GM23338 (cell line): ENCODE data around the gene ABR.

Experiments used
- EZH2 ChIP-seq: fragments of 200-600 bp; sonication (generic); IDR thresholded peaks from one replicate; pipeline ENCODE4 v1.8.0; 2017; ENCODE audit warnings: antibody characterized with exemption, mild to moderate bottlenecking, low read depth; ENCODE audit not compliant: unreplicated experiment
- POLR2AphosphoS5 ChIP-seq: IDR thresholded peaks from 2 replicates; pipeline ENCODE4 v1.6.1; 2016; ENCODE audit warnings: antibody characterized with exemption, low read depth
- STAT1 ChIP-seq: IDR thresholded peaks from one replicate; pipeline ENCODE4 v1.6.1; 2016; ENCODE audit warnings: antibody characterized with exemption; ENCODE audit not compliant: unreplicated experiment
- TF ChIP-seq, protein P1 (sequence below), 2 experiments: fragments of 200-600 bp in 1 of 2; sonication (generic) in 1 of 2; conservative IDR thresholded peaks; 2 replicates each; pipeline versions ENCODE4 v1.5.1 to v1.6.1; 2016 to 2017; ENCODE audit warnings: antibody characterized with exemption in 2 of 2, low read depth in 2 of 2, mild to moderate bottlenecking in 2 of 2, moderate library complexity in 1 of 2
- TF ChIP-seq, protein P2 (sequence below): fragments of 250-450 bp; sonication (Bioruptor Pico); IDR thresholded peaks from 2 replicates; pipeline ENCODE4 v1.5.0; 2020; ENCODE audit warnings: mild to moderate bottlenecking, moderate library complexity
- TF ChIP-seq, protein P3 (sequence below): IDR thresholded peaks from one replicate; pipeline ENCODE4 v1.6.1; 2018; ENCODE audit warnings: antibody characterized with exemption; ENCODE audit not compliant: unreplicated experiment

DNA sequence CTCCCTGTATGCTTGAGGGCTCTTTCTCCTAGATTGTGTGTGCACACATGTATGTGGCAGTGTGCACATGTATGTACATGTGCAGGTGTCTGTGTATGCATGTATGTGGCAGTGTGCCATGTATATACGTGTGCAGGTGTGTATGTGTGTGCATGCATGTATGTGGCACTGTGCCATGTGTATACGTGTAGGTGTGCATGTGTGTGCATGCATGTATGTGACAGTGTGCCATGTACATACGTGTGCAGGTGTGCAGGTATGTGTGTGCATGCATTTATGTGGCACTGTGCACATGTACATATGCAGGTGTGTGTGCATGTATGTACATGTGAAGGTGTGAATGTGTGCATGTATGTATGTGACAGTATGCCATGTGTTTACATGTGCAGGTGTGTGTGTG is 46.5 kb upstream of the ABR start:
- no peak for TF ChIP-seq POLR2AphosphoS5
- TF ChIP-seq, protein P1, sequence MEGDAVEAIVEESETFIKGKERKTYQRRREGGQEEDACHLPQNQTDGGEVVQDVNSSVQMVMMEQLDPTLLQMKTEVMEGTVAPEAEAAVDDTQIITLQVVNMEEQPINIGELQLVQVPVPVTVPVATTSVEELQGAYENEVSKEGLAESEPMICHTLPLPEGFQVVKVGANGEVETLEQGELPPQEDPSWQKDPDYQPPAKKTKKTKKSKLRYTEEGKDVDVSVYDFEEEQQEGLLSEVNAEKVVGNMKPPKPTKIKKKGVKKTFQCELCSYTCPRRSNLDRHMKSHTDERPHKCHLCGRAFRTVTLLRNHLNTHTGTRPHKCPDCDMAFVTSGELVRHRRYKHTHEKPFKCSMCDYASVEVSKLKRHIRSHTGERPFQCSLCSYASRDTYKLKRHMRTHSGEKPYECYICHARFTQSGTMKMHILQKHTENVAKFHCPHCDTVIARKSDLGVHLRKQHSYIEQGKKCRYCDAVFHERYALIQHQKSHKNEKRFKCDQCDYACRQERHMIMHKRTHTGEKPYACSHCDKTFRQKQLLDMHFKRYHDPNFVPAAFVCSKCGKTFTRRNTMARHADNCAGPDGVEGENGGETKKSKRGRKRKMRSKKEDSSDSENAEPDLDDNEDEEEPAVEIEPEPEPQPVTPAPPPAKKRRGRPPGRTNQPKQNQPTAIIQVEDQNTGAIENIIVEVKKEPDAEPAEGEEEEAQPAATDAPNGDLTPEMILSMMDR (conservative IDR thresholded peaks at IDR 0.05; ENCODE audit: low read depth in 2 of 2): no peak
- no peak for TF ChIP-seq EZH2
- TF ChIP-seq, protein P2, sequence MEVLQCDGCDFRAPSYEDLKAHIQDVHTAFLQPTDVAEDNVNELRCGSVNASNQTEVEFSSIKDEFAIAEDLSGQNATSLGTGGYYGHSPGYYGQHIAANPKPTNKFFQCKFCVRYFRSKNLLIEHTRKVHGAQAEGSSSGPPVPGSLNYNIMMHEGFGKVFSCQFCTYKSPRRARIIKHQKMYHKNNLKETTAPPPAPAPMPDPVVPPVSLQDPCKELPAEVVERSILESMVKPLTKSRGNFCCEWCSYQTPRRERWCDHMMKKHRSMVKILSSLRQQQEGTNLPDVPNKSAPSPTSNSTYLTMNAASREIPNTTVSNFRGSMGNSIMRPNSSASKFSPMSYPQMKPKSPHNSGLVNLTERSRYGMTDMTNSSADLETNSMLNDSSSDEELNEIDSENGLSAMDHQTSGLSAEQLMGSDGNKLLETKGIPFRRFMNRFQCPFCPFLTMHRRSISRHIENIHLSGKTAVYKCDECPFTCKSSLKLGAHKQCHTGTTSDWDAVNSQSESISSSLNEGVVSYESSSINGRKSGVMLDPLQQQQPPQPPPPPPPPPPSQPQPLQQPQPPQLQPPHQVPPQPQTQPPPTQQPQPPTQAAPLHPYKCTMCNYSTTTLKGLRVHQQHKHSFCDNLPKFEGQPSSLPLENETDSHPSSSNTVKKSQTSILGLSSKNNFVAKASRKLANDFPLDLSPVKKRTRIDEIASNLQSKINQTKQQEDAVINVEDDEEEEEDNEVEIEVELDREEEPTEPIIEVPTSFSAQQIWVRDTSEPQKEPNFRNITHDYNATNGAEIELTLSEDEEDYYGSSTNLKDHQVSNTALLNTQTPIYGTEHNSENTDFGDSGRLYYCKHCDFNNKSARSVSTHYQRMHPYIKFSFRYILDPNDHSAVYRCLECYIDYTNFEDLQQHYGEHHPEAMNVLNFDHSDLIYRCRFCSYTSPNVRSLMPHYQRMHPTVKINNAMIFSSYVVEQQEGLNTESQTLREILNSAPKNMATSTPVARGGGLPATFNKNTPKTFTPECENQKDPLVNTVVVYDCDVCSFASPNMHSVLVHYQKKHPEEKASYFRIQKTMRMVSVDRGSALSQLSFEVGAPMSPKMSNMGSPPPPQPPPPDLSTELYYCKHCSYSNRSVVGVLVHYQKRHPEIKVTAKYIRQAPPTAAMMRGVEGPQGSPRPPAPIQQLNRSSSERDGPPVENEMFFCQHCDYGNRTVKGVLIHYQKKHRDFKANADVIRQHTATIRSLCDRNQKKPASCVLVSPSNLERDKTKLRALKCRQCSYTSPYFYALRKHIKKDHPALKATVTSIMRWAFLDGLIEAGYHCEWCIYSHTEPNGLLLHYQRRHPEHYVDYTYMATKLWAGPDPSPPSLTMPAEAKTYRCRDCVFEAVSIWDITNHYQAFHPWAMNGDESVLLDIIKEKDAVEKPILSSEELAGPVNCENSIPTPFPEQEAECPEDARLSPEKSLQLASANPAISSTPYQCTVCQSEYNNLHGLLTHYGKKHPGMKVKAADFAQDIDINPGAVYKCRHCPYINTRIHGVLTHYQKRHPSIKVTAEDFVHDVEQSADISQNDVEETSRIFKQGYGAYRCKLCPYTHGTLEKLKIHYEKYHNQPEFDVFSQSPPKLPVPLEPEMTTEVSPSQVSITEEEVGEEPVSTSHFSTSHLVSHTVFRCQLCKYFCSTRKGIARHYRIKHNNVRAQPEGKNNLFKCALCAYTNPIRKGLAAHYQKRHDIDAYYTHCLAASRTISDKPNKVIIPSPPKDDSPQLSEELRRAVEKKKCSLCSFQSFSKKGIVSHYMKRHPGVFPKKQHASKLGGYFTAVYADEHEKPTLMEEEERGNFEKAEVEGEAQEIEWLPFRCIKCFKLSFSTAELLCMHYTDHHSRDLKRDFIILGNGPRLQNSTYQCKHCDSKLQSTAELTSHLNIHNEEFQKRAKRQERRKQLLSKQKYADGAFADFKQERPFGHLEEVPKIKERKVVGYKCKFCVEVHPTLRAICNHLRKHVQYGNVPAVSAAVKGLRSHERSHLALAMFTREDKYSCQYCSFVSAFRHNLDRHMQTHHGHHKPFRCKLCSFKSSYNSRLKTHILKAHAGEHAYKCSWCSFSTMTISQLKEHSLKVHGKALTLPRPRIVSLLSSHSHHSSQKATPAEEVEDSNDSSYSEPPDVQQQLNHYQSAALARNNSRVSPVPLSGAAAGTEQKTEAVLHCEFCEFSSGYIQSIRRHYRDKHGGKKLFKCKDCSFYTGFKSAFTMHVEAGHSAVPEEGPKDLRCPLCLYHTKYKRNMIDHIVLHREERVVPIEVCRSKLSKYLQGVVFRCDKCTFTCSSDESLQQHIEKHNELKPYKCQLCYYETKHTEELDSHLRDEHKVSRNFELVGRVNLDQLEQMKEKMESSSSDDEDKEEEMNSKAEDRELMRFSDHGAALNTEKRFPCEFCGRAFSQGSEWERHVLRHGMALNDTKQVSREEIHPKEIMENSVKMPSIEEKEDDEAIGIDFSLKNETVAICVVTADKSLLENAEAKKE: no peak
- TF ChIP-seq, protein P3, sequence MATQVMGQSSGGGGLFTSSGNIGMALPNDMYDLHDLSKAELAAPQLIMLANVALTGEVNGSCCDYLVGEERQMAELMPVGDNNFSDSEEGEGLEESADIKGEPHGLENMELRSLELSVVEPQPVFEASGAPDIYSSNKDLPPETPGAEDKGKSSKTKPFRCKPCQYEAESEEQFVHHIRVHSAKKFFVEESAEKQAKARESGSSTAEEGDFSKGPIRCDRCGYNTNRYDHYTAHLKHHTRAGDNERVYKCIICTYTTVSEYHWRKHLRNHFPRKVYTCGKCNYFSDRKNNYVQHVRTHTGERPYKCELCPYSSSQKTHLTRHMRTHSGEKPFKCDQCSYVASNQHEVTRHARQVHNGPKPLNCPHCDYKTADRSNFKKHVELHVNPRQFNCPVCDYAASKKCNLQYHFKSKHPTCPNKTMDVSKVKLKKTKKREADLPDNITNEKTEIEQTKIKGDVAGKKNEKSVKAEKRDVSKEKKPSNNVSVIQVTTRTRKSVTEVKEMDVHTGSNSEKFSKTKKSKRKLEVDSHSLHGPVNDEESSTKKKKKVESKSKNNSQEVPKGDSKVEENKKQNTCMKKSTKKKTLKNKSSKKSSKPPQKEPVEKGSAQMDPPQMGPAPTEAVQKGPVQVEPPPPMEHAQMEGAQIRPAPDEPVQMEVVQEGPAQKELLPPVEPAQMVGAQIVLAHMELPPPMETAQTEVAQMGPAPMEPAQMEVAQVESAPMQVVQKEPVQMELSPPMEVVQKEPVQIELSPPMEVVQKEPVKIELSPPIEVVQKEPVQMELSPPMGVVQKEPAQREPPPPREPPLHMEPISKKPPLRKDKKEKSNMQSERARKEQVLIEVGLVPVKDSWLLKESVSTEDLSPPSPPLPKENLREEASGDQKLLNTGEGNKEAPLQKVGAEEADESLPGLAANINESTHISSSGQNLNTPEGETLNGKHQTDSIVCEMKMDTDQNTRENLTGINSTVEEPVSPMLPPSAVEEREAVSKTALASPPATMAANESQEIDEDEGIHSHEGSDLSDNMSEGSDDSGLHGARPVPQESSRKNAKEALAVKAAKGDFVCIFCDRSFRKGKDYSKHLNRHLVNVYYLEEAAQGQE: no peak
- TF ChIP-seq STAT1: no peak
